Neural progenitor cell (in vitro differentiated cells): ENCODE measurements around the gene PDGFD. TPM values are rescaled to one million over a fixed set of nuclear protein-coding genes. Genes with fewer than 3 reads are reported as not detected.

Source experiments
- DNase-seq: peaks from one replicate; pipeline ENCODE4 v3.0.0-alpha.2; 2016; ENCODE audit warnings: low spot score
- H2AFZ ChIP-seq: fragments of 200-600 bp; sonication (generic); replicated peaks from 2 replicates; pipeline ENCODE4 v1.6.1; 2016; ENCODE audit warnings: antibody characterized with exemption
- H3F3A ChIP-seq: fragments of 200-600 bp; sonication (generic); 2 replicates; pipeline ENCODE4 v1.6.1; 2016; ENCODE audit warnings: antibody characterized with exemption, low read depth
- H3K27ac ChIP-seq: fragments of 200-600 bp; sonication (generic); 2 replicates; pipeline ENCODE4 v1.5.1; 2016; ENCODE audit warnings: mild to moderate bottlenecking
- H3K27me3 ChIP-seq: fragments of 200-600 bp; sonication (generic); 2 replicates; pipeline ENCODE4 v1.6.1; 2016; ENCODE audit warnings: mild to moderate bottlenecking, moderate library complexity
- H3K36me3 ChIP-seq: fragments of 200-600 bp; sonication (generic); 2 replicates; pipeline ENCODE4 v1.5.1; 2016
- H3K4me1 ChIP-seq: fragments of 200-600 bp; sonication (generic); 2 replicates; pipeline ENCODE4 v1.6.1; 2016; ENCODE audit warnings: mixed run types
- H3K4me2 ChIP-seq: fragments of 200-600 bp; sonication (generic); 2 replicates; pipeline ENCODE4 v1.6.1; 2016
- H3K4me3 ChIP-seq: fragments of 200-600 bp; sonication (generic); 2 replicates; pipeline ENCODE4 v1.5.1; 2016
- H3K79me2 ChIP-seq: fragments of 200-600 bp; sonication (generic); 2 replicates; pipeline ENCODE4 v1.6.1; 2016; ENCODE audit warnings: low read depth
- H3K9ac ChIP-seq: fragments of 200-600 bp; sonication (generic); 2 replicates; pipeline ENCODE4 v1.6.1; 2016
- H3K9me3 ChIP-seq: fragments of 200-600 bp; sonication (generic); 2 replicates; pipeline ENCODE4 v1.5.1; 2016; ENCODE audit warnings: low read depth
- H4K20me1 ChIP-seq: fragments of 200-600 bp; sonication (generic); 2 replicates; pipeline ENCODE4 v1.6.1; 2016; ENCODE audit warnings: low read depth
- H3K27ac Mint-ChIP-seq: 3 replicates; pipeline ENCODE4 v1.8.0; 2021; ENCODE audit warnings: mixed read lengths
- H3K27me3 Mint-ChIP-seq: 2 replicates; pipeline ENCODE4 v1.8.0; 2022; ENCODE audit warnings: low read depth, mild to moderate bottlenecking, inconsistent platforms, moderate library complexity, mixed read lengths; ENCODE audit not compliant: insufficient read depth
- H3K36me3 Mint-ChIP-seq: 3 replicates; pipeline ENCODE4 v1.8.0; 2021; ENCODE audit warnings: mixed read lengths
- H3K4me1 Mint-ChIP-seq: 3 replicates; pipeline ENCODE4 v1.8.0; 2021; ENCODE audit warnings: mixed read lengths
- H3K4me3 Mint-ChIP-seq: 3 replicates; pipeline ENCODE4 v1.8.0; 2021; ENCODE audit warnings: mild to moderate bottlenecking, moderate library complexity, mixed read lengths
- H3K9me3 Mint-ChIP-seq: 3 replicates; pipeline ENCODE4 v1.8.0; 2020; ENCODE audit warnings: mixed read lengths
- CTCF ChIP-seq: fragments of 200-600 bp; sonication (generic); IDR thresholded peaks from 2 replicates; pipeline ENCODE4 v1.5.1; 2017; ENCODE audit warnings: antibody characterized with exemption, mild to moderate bottlenecking
- EZH2 ChIP-seq: fragments of 200-600 bp; sonication (generic); IDR thresholded peaks from 2 replicates; pipeline ENCODE4 v1.6.1; 2017; ENCODE audit warnings: antibody characterized with exemption, mild to moderate bottlenecking, moderate library complexity
- EZH2phosphoT487 ChIP-seq: fragments of 200-600 bp; sonication (generic); IDR thresholded peaks from 2 replicates; pipeline ENCODE4 v1.6.1; 2017; ENCODE audit warnings: antibody characterized with exemption
- total RNA-seq: library from RNA; depleted of rRNA; stranded (reverse); fragments of >200 nt; gene quantifications from 2 replicates; pipeline ENCODE4 v1.2.3, GENCODE V29; 2015; ENCODE audit warnings: low replicate concordance

The PDGFD gene
- total RNA-seq, 1 donor from 2014 or later: 3.7 TPM

- Histone ChIP-seq H4K20me1 (no peaks in the 10 kb centered on the region), H3K27ac (no peak overlapping the region), H3K27me3 (no peaks in the 10 kb centered on the region), H3K9me3 (no peaks in the 10 kb centered on the region), H3K36me3 (no peaks in the 10 kb centered on the region), H3K4me3 (no peak overlapping the region), H3F3A (no peaks in the 10 kb centered on the region), H3K4me1 (no peaks in the 10 kb centered on the region), H3K79me2 (no peaks in the 10 kb centered on the region), H3K4me2 (no peak overlapping the region), H3K9ac (no peak overlapping the region), H2AFZ (no peak overlapping the region)
- no peaks in the 10 kb centered on the region for H3K27me3 Mint-ChIP-seq
- no peaks in the 10 kb centered on the region for H3K36me3 Mint-ChIP-seq
- no peak for DNase-seq
- H3K4me3 Mint-ChIP-seq: no peak overlapping the region
- no peaks in the 10 kb centered on the region for H3K9me3 Mint-ChIP-seq
- no peak for TF ChIP-seq EZH2
- no peak for TF ChIP-seq EZH2phosphoT487
- TF ChIP-seq CTCF: no peak
- no peak overlapping the region for H3K27ac Mint-ChIP-seq
- H3K4me1 Mint-ChIP-seq: peaks cover 4% of the 10 kb centered on the region
Measured at GRCh38 chr11:104073950-104074705, 89.8 kb downstream of the PDGFD start.

- H3K27me3 ChIP-seq: no peaks in the 10 kb centered on the region
- H3K4me1 Mint-ChIP-seq: no peaks in the 10 kb centered on the region
Measured at GRCh38 chr11:104067534-104067933, 96.4 kb downstream of the PDGFD start.

GRCh38 chr11:104064034-104064630 is 99.8 kb downstream of the PDGFD start:
- Histone ChIP-seq H3K79me2 (no peaks in the 10 kb centered on the region), H3F3A (no peaks in the 10 kb centered on the region), H3K4me2 (no peak overlapping the region), H3K9ac (no peak overlapping the region), H3K27ac (no peak overlapping the region), H4K20me1 (no peaks in the 10 kb centered on the region), H2AFZ (no peak overlapping the region), H3K27me3 (no peaks in the 10 kb centered on the region), H3K36me3 (no peaks in the 10 kb centered on the region), H3K4me1 (peaks cover 8% of the 10 kb centered on the region), H3K9me3 (no peaks in the 10 kb centered on the region), H3K4me3 (no peak overlapping the region)
- no peak overlapping the region for H3K4me3 Mint-ChIP-seq
- TF ChIP-seq EZH2: no peak
- no peak for TF ChIP-seq EZH2phosphoT487
- TF ChIP-seq CTCF: no peak
- no peak overlapping the region for H3K27ac Mint-ChIP-seq
- H3K36me3 Mint-ChIP-seq: no peaks in the 10 kb centered on the region
- H3K27me3 Mint-ChIP-seq: no peaks in the 10 kb centered on the region
- H3K4me1 Mint-ChIP-seq: no peaks in the 10 kb centered on the region
- H3K9me3 Mint-ChIP-seq: no peaks in the 10 kb centered on the region
- DNase-seq: no peak

More at GRCh38 chr11:104067534-104067933, 96.4 kb downstream of the PDGFD start:
- no peaks in the 10 kb centered on the region for H3K4me1 ChIP-seq
- no peak overlapping the region for H3K27ac ChIP-seq
- H3K36me3 ChIP-seq: no peaks in the 10 kb centered on the region
- H3K9me3 Mint-ChIP-seq: no peaks in the 10 kb centered on the region
- H3K79me2 ChIP-seq: no peaks in the 10 kb centered on the region
- no peak for TF ChIP-seq EZH2phosphoT487
- TF ChIP-seq EZH2: no peak
- no peak for TF ChIP-seq CTCF
- H3K9me3 ChIP-seq: no peaks in the 10 kb centered on the region
- no peak overlapping the region for H3K4me3 Mint-ChIP-seq
- H3K27me3 Mint-ChIP-seq: no peaks in the 10 kb centered on the region
- no peak overlapping the region for H3K4me2 ChIP-seq
- DNase-seq: no peak
- no peak overlapping the region for H3K9ac ChIP-seq
- H2AFZ ChIP-seq: no peak overlapping the region
- H4K20me1 ChIP-seq: no peaks in the 10 kb centered on the region
- H3F3A ChIP-seq: no peaks in the 10 kb centered on the region
- no peak overlapping the region for H3K4me3 ChIP-seq
- no peak overlapping the region for H3K27ac Mint-ChIP-seq
- H3K36me3 Mint-ChIP-seq: no peaks in the 10 kb centered on the region
